Stomach (tissue), 9 donors: ENCODE results near the gene GABRD. TPM values are rescaled to one million over a fixed set of nuclear protein-coding genes. Genes with fewer than 3 reads are reported as not detected.

Source experiments
- DNase-seq, 2 donors: peaks; one replicate each; pipeline versions ENCODE4 v3.0.0 to v3.0.0-alpha.2; 2013 to 2019
- H3K27ac ChIP-seq, 5 donors: fragments of 200-600 bp in 4 of 5; sonication (generic) in 4 of 5; one replicate each; pipeline ENCODE4 v1.5.1; 2013 to 2019; ENCODE audit warnings: mild to moderate bottlenecking in 1 of 5, moderate library complexity in 1 of 5
- H3K27me3 ChIP-seq, 3 donors: fragments of 200-600 bp; sonication (generic); one replicate each; pipeline ENCODE4 v1.5.1; 2017 to 2019; ENCODE audit warnings: mixed run types in 1 of 3
- H3K36me3 ChIP-seq, 4 donors: fragments of 200-600 bp; sonication (generic); 1 replicate in 3 of 4; 2 replicates in 1 of 4; pipeline ENCODE4 v1.5.1; 2016 to 2019
- H3K4me1 ChIP-seq, 4 donors: fragments of 200-600 bp; sonication (generic); one replicate each; pipeline ENCODE4 v1.5.1; 2016 to 2019
- H3K4me3 ChIP-seq, 4 donors: fragments of 200-600 bp; sonication (generic) in 3 of 4; one replicate each; pipeline ENCODE4 v1.5.1; 2016 to 2019; ENCODE audit warnings: mild to moderate bottlenecking in 1 of 4
- H3K9me3 ChIP-seq, 4 donors: fragments of 200-600 bp; sonication (generic); one replicate each; pipeline ENCODE4 v1.5.1; 2016 to 2019
- CTCF ChIP-seq, 7 experiments: fragments of 450-650 bp in 4 of 7; fragments of 200-600 bp in 3 of 7; sonication (generic) in 3 of 7; IDR thresholded peaks; one replicate each; pipeline ENCODE4 v1.5.1; 2016 to 2019; ENCODE audit warnings: antibody characterized with exemption in 7 of 7, control low read depth in 2 of 7, mild to moderate bottlenecking in 1 of 7
- EP300 ChIP-seq: sonication (generic); formaldehyde crosslinking; IDR thresholded peaks from one replicate; pipeline ENCODE4 v1.6.1; 2017; ENCODE audit warnings: antibody characterized with exemption
- POLR2A ChIP-seq, 4 donors: fragments of 450-650 bp; IDR thresholded peaks; one replicate each; pipeline ENCODE4 v1.6.1; 2016; ENCODE audit warnings: antibody characterized with exemption in 4 of 4, control low read depth in 2 of 4, mild to moderate bottlenecking in 1 of 4, moderate library complexity in 1 of 4
- POLR2AphosphoS5 ChIP-seq, 3 donors: sonication (generic); formaldehyde crosslinking; IDR thresholded peaks; one replicate each; pipeline ENCODE4 v1.6.1; 2016; ENCODE audit warnings: antibody characterized with exemption in 3 of 3
- WGBS, 5 donors: extraction: QIAGEN DNeasy Blood & Tissue Kit in 3 of 5; methylation state at CpG; one replicate each; pipeline versions ENCODE4 v1.1.5 to v1.1.7; 2013 to 2018; 5-methylcytosine and 5-hydroxymethylcytosine counted together
- intact Hi-C: fragments of 100-400 bp; cut with DNase I; formaldehyde crosslinking; loops from one replicate; pipeline ENCODE4 v1.15.1; 2023; ENCODE audit warnings: low total_unique reads
- polyA plus RNA-seq, 3 donors: library from polyadenylated mRNA; stranded (reverse); fragments of 200-250 nt; gene quantifications; one replicate each; pipeline ENCODE4 v1.2.3, GENCODE V29; 2013
- total RNA-seq, 5 donors: library from RNA; depleted of rRNA; stranded (reverse); fragments of >200 nt; gene quantifications; one replicate each; pipeline versions ENCODE4 v1.1.0 to v1.2.3, GENCODE V29; 2014 to 2016
- donor health status: healthy with polysubstance abuse.
- donor health status: Bipolar disorder and iron deficiency.
- donor health status: healthy.

GABRD gene
- total and polyA plus RNA-seq, 8 donors: 0.50 to 1.5 (median 0.95) TPM; not detected in 5

GRCh38 chr1:2016123-2016522, 3.0 kb upstream of the GABRD start:
- no peak overlapping the region for H3K4me3 ChIP-seq
- no peaks in the 10 kb centered on the region for H3K9me3 ChIP-seq
- no peak overlapping the region for H3K27ac ChIP-seq
- intact Hi-C loops: no loop called here
- TF ChIP-seq POLR2AphosphoS5 (IDR thresholded peaks at IDR 0.05) (no peak), CTCF (IDR thresholded peaks at IDR 0.05) (no peak), EP300 (no peak)
- peaks cover 22 to 98% (median 33%) of the 10 kb centered on the region in 3 donors for H3K27me3 ChIP-seq
- no peak for DNase-seq
- peaks cover 7 to 16% (median 11%) of the 10 kb centered on the region in 4 donors for H3K4me1 ChIP-seq
- WGBS, 5 donors: 61 to 78% (median 74%) methylated on average over 9 of the region's 9 CpGs
- H3K36me3 ChIP-seq: no peaks in the 10 kb centered on the region

GRCh38 chr1:2018217-2019171, 651 bp upstream of the GABRD start:
- no peak for TF ChIP-seq CTCF (IDR thresholded peaks at IDR 0.05)
- TF ChIP-seq POLR2AphosphoS5 (IDR thresholded peaks at IDR 0.05): no peak
- TF ChIP-seq POLR2A (IDR thresholded peaks at IDR 0.05): no peak
- no peak for TF ChIP-seq EP300
- Histone ChIP-seq H3K9me3 (no peaks in the 10 kb centered on the region), H3K36me3 (no peaks in the 10 kb centered on the region), H3K27me3 (peaks cover 35 to 100% (median 55%) of the 10 kb centered on the region in 3 donors), H3K4me1 (peaks cover 7 to 16% (median 11%) of the 10 kb centered on the region in 4 donors), H3K27ac (no peak overlapping the region), H3K4me3 (peak overlapping the region in 1 of 4 donors; percentile 40)
- WGBS, 5 donors: 13 to 57% (median 21%) methylated on average over 13 to 48 of the region's 48 CpGs
- intact Hi-C loops: no loop called here
- no peak for DNase-seq

GRCh38 chr1:2019571-2020309, 595 bp downstream of the GABRD start:
- Histone ChIP-seq H3K4me3 (peak overlapping the region; percentile 29 to 47 (median 36)), H3K27ac (no peak overlapping the region), H3K27me3 (peaks cover 35 to 100% (median 60%) of the 10 kb centered on the region in 3 donors), H3K36me3 (no peaks in the 10 kb centered on the region), H3K4me1 (peaks cover 7 to 16% (median 11%) of the 10 kb centered on the region in 4 donors), H3K9me3 (no peaks in the 10 kb centered on the region)
- WGBS, 5 donors: 13 to 57% (median 14%) methylated on average over 7 to 61 of the region's 61 CpGs
- no peak for TF ChIP-seq EP300
- TF ChIP-seq POLR2A (IDR thresholded peaks at IDR 0.05): no peak
- TF ChIP-seq POLR2AphosphoS5 (IDR thresholded peaks at IDR 0.05): no peak
- no peak for TF ChIP-seq CTCF (IDR thresholded peaks at IDR 0.05)
- DNase-seq: peak in 1 of 2 donors; percentile 69
- intact Hi-C loops: no loop called here

- intact Hi-C loops: no loop called here
- no peak overlapping the region for H3K27ac ChIP-seq
- H3K4me1 ChIP-seq: peaks cover 7 to 19% (median 13%) of the 10 kb centered on the region in 4 donors
- no peak for TF ChIP-seq POLR2AphosphoS5 (IDR thresholded peaks at IDR 0.05)
- no peak for TF ChIP-seq POLR2A (IDR thresholded peaks at IDR 0.05)
- no peak for TF ChIP-seq CTCF (IDR thresholded peaks at IDR 0.05)
- TF ChIP-seq EP300: no peak
- peaks cover 35 to 100% (median 58%) of the 10 kb centered on the region in 3 donors for H3K27me3 ChIP-seq
- H3K9me3 ChIP-seq: no peaks in the 10 kb centered on the region
- no peak for DNase-seq
- no peak overlapping the region for H3K4me3 ChIP-seq
- 59 to 84% (median 81%) methylated on average over 3 to 11 of the region's 11 CpGs for WGBS, 5 donors
- H3K36me3 ChIP-seq: no peaks in the 10 kb centered on the region
Observed at GRCh38 chr1:2020310-2020655, 1.1 kb downstream of the GABRD start.
